HG03442 (cell line): ENCODE results near the gene SIK3.
"Not testable (repeated sequence)": the region's sequence is repeated elsewhere in the genome, so short reads cannot be mapped to it uniquely, and the experiment has no call there.

Experiments used
- ATAC-seq: cut with Tn5 transposase; IDR thresholded peaks from one replicate; pipeline ENCODE4 v1.9.1; 2021; ENCODE audit warnings: mild to moderate bottlenecking, moderate library complexity; ENCODE audit not compliant: unreplicated experiment

Gene SIK3

GRCh38 chr11:117098269-117099232, at the start of gene SIK3:
TSS of gene SIK3 (minus strand) at chr11:117098428. CDS start at chr11:117098415, 13 bp downstream.
- ATAC-seq = peak; percentile 78

GRCh38 chr11:117146521-117146920, 48.3 kb upstream of the SIK3 start:
- no peak for ATAC-seq

DNA sequence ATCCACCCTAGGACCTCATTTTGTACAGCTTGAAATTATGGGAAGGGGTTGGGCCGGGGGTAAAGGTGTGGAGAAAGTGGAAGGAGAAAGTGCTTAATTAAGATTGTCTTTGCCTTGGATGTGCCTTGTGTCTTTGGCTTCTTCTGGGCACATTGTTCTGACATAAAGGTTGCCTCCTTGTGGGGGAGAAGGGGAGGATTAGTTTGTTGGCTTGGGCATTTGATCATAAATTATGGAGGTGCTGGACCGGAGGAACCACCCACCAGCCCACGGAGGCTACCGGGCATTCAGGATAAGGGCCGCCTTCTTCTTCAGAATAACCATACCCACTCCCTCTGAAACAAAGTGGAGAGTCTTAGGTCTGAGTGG, 47.1 kb upstream of the SIK3 start:
- no peak for ATAC-seq

DNA sequence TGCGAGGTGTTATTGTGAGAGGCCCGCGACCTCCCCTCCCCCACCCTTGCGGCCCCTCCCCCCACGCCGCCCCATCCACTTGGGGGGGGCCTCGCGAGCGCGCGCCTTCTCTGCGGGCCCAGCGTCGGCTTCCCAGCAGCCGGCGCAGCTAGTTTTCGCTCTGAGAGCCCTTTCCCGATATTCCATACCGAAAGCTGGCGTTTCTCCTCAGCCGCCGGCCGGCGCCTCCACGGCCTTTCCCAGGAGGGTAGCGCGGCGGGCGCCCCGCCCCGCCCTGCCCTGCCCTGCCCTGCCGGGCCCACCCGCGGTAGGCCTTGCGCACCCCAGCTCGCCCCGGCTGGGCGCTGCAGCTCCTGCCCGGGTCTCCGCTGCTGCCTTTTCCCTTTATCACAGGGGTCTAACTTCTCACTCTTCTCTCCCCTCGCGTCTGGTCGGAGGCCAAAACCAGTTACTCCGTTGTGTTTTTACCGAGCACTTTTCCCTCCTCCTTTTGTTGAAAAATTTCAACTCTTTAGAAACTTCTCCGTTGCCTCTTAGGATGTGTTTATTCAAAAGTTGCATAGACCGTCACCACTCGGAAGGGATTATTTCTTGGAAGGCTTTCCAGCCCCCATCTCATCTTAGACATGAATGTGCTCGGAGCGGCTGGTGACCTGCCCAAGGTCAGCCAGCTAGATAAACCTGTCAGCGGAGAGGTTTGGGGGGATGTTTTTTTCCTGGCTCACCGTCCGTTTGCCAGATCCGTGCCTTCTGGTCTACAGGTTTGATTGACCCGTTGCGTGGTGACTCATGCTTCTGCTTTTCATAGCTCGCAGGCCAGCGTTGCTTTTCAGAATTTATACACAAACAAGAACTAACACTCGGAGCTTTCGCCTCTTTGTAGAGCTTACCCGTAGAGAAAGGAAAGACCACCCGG, 46.5 kb upstream of the SIK3 start:
- ATAC-seq = peak; percentile 47

GRCh38 chr11:117143871-117144476, 45.7 kb upstream of the SIK3 start, which contains the start of gene PAFAH1B2:
TSS of gene PAFAH1B2 (plus strand) at chr11:117144287. CDS start at chr11:117152448, 8,161 bp downstream.
- peak; percentile 93 for ATAC-seq

GRCh38 chr11:117143390-117143789, 45.2 kb upstream of the SIK3 start:
- no peak for ATAC-seq

DNA sequence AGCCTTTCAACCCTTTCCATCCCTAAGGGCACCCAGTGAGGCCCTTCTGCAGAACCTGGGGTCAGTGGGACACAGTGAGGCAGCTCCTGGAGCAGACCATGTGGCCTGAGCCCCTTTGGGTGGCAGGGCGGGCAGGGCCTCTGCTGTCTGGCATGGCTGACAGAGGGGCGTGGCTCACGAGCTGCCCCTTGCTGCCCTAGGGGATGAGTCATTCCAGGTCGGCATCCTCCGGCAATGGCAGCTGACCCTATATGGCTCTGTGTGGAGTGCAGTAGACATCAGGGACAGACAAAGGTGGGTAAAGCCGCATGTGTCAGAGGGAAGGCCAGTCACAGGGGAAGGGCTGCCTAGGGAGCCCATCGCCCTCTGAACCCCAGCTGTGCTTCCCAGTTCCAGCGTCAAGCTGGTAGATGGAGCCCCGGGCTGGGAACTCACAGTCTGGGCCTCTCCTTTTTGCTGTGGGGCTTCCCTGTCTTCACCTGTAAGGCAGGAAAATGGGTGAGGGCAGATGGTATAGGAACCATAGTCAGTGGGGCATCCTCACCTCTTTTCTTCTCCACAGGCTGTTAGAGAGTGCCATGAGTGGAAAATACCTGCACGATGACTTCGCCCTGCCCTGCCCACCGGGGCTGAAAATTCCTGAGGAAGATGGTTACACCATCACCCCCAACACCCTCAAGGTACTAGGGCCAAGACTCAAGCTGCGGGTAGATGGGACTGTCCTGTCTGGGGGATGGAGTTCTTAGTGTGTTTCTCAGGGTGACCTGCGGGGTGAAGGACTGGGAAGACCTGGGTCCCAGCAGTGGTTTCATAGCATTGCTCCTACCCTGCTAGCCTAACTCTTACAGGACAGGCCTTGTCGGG, 39.2 kb upstream of the SIK3 start:
- not testable (repeated sequence) for ATAC-seq

- ATAC-seq = not testable (repeated sequence)
Observed at GRCh38 chr11:117134979-117135378, 36.8 kb upstream of the SIK3 start.

DNA sequence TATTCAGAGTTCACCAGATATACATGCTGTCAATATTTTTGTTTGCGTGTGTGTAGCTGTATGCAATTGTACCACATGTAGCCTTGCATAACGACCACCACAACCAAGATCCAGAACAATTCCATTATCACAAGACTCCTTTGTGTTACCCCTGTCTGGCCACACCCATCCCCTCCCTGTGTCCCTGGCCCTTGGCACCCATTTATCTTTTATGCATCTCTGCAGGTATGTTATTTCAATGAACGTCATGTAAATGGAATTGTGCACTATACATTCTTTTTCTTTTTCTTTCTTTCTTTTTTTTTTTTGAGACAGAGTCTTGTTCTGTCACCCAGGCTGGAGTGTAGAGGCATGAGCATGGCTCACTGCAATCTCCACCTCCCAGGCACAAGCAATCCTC, 36.2 kb upstream of the SIK3 start:
- no peak for ATAC-seq

DNA sequence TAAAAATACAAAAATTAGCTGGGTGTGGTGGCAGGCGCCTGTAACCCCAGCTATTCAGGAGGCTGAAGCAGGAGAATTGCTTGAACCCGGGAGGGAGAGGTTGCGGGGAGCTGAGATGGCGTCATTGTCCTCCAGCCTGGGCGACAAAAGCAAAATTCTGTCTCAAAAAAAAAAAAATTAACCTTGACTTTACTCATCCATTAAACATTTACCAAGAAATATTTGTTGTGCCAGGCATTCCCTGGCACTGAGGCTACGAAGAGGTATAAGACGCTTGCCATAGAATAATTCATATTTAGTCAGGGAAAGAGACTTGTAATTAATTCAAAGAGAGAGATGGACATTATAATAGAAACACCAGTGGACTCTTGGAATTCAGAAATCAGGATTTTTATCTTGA, 32.7 kb upstream of the SIK3 start:
- no peak for ATAC-seq

- ATAC-seq = not testable (repeated sequence)
Observed at GRCh38 chr11:117130396-117130795, 32.2 kb upstream of the SIK3 start.

GRCh38 chr11:117128289-117128688, 30.1 kb upstream of the SIK3 start:
- ATAC-seq = no peak

DNA sequence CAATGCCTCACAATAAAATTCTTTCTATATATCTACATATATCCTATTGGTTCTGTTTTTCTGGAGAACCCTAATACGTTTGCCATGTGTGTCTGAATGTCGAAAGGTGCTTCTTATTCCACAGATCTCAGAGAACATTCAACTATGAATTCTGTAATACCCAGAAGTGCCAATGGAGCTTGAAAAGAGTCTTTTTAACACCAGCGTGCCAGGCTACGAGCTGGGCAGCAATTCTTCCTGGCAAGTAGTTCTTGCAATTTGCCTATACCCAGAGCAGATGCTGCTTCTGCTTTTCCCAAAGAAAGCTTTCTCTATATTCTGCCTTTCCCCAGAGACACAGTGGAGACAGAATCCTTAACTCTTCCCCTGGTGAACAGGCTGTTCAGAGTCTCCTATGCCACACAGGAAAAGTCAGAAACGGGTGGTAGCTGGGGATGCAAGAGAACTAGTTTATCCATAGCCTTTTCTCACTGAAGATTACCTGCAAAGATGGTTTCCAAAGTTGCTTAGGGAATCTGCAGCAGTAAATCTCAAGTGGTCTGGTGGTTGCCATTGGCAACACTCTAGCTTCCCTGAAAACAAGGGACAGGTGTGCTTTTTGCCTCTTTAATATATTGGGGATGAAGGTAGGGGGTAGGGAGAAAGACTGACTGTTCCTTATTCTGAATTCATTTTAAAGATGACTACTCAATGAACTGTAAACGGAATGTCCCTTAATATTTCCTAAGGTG, 29.1 kb upstream of the SIK3 start:
- ATAC-seq = no peak

DNA sequence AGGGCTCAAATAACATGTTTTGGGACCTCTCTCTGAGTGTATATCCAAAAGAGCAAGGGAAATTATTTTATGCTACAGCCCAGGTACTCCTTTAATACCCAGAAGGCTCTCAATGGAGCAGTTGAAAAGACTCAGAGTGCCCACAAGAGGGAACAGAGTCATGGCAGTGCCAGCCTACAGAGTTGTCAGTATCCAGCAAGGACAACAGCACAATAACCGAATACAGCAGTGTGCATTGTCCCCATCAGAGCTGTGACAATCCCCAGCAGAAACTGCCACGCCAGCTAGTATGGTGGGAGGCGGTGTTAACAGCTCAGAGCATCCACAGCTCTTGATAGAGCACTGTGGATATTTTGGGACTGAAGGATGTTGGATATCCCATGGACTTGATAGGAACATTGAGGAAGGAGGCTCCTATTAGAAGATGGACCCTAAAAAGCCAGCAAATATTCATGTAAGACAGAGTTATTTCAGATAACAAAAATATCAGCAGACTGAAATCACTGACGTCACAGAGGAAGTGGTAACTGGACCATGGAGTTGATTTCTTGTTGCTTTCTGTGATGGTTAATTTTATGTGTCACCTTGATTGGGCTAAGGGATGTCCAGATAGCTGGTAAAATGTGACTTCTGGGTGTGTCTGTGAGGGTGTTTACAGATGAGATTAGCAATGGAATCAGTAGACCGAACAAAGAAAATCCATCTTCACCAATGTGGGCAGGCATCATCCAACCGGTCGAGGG, 28.2 kb upstream of the SIK3 start:
- ATAC-seq = no peak

GRCh38 chr11:117122556-117122955, 24.3 kb upstream of the SIK3 start:
- ATAC-seq = no peak

- no peak for ATAC-seq
Observed at GRCh38 chr11:117121176-117121575, 22.9 kb upstream of the SIK3 start.

DNA sequence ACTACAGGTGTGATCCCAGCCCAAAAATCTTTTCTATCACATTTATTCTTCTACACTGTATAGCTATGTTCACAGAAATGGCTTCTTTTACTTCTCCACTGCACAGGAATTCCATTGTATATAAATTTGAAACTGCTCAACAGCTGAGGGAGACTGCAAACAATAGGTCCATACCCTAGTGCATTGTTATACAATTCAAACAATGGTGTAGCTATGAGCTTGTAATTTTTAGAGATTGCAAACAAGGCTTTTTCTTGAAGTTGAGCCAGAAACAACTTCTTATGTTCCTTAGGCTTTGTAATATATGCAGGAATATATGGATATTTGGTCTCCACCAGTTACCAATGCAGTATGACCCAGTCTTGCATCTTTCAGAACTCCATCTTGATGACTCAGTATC, 19.5 kb upstream of the SIK3 start:
- ATAC-seq = no peak

DNA sequence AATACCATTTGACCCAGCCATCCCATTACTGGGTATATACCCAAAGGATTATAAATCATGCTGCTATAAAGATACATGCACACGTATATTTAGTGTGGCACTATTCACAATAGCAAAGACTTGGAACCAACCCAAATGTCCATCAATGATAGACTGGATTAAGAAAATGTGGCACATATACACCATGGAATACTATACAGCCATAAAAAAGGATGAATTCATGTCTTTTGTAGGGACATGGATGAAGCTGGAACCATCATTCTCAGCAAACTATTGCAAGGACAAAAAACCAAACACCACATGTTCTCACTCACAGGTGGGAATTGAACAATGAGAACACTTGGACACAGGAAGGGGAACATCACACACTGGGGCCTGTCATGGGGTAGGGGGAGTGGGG, 14.7 kb upstream of the SIK3 start:
- ATAC-seq = not testable (repeated sequence)

- ATAC-seq = not testable (repeated sequence)
Observed at GRCh38 chr11:117112497-117112896, 14.3 kb upstream of the SIK3 start.
